Activated CD4-positive, alpha-beta T cell treated with anti-CD3 and anti-CD28 coated beads for 4 hours (primary cell): ENCODE measurements around the gene FXYD4.
"Not testable (repeated sequence)": the region's sequence is repeated elsewhere in the genome, so short reads cannot be mapped to it uniquely, and the experiment has no call there.

ENCODE experiments used
- DNase-seq, 2 donors: peaks; one replicate each; pipeline ENCODE4 v3.0.0-alpha.2; 2020

FXYD4 gene

DNA sequence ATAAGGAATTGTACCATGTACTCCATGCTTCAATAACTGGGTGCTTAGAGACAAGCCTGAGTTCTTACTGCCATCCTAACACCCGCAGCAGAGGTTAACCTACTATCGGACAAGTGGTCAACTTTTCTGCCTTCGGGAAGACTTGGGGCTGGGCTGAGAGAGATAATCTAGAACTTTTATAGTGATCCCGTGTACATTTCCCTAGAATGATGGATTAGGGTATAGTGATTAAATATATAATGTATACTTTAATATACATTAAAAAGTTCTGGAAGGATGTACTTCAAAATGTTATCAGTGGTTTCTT is 49.7 kb downstream of the FXYD4 start:
- DNase-seq: no peak

DNA sequence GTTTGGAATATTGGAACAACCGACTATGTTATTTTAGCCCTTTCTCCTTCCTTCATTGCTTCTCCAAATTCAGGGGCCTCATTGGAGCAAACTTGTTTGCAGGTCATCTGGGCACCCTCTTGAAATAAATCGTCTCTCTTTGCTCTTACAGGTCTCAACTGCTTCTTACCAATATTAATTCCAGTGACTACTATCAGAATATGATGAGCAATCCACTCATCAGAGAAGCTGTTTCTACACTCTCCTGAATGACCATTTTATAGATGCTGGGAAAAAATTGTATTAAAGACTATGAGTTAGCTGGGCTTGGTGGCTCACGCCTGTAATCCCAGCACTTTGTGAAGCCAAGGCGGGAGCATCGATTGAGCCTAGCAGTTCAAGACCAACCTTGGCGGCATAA is 50.1 kb downstream of the FXYD4 start:
- no peak for DNase-seq

DNA sequence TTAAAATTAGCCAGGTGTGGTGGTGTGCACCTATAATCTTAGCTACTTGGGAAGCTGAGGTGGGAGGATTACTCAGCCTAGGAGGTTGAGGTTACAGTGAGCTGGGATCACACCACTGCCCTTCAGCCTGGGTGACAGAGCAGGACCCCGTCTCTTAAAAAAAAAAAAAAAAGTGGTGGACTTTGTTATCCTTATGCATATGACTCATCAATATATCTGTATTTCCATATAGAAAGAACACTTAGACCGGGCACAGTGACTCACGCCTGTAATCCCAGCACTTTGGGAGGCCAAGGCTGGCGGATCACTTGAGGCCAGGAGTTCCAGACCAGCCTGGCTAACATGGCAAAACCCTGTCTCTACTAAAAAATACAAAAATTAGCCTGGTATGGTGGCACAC is 50.5 kb downstream of the FXYD4 start:
- DNase-seq: not testable (repeated sequence)

DNA sequence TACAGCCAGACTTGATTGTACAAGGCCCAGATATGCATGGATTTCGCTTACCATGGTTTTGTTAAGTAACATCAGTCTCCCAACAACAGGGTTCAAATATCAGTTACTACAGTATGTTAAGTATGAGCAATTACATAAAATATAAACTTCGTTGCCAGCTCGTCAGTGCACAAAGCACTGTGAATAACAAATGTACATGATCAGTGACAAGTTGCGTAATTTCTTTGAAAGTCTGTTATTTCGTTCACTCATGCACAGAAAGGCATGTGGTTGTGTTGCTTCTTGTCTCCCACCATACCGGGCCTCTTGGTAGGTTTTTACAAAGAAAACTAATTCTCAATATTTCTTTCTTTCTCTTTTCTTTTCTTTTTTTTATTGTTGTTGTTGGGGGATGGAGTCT is 53.0 kb downstream of the FXYD4 start:
- DNase-seq: no peak
